Measurements from ENCODE around the gene DPAGT1. TPM values are rescaled to one million over a fixed set of nuclear protein-coding genes. Genes with fewer than 3 reads are reported as not detected.

Gene DPAGT1
- total RNA-seq, 1 donor from 2014 or later: 38.4 TPM

DNA sequence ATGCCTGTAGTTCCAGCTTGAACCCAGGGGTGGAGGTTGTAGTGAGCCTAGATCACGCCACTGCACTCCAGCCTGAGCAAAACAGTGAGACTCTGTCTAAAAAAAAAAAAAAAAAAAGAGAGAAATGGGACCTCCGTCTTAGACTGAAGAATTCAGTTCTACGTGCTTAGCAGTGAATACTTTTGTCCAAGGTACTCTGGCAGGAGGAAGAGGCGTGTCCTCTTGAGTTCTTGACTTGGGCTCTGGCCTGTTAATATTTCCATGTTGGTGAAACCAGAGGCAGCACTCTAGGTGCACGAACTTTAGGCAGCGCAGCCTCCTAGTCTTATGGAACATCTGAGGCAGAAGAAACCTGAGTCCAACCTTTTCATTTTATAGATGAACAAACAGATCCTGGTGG is 14.5 kb downstream of the DPAGT1 start:
- intact Hi-C loops (cut with DNase I): no loop called here
- no peak for DNase-seq
- Histone ChIP-seq H3K27ac (no peak overlapping the region), H3K27me3 (no peaks in the 10 kb centered on the region), H3K9me3 (no peaks in the 10 kb centered on the region), H3K4me3 (no peak overlapping the region), H3K4me1 (peaks cover 14% of the 10 kb centered on the region), H3K36me3 (peaks cover 12% of the 10 kb centered on the region)
- ATAC-seq: no peak
- TF ChIP-seq, protein P1, sequence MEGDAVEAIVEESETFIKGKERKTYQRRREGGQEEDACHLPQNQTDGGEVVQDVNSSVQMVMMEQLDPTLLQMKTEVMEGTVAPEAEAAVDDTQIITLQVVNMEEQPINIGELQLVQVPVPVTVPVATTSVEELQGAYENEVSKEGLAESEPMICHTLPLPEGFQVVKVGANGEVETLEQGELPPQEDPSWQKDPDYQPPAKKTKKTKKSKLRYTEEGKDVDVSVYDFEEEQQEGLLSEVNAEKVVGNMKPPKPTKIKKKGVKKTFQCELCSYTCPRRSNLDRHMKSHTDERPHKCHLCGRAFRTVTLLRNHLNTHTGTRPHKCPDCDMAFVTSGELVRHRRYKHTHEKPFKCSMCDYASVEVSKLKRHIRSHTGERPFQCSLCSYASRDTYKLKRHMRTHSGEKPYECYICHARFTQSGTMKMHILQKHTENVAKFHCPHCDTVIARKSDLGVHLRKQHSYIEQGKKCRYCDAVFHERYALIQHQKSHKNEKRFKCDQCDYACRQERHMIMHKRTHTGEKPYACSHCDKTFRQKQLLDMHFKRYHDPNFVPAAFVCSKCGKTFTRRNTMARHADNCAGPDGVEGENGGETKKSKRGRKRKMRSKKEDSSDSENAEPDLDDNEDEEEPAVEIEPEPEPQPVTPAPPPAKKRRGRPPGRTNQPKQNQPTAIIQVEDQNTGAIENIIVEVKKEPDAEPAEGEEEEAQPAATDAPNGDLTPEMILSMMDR (IDR thresholded peaks at IDR 0.05): no peak

DNA sequence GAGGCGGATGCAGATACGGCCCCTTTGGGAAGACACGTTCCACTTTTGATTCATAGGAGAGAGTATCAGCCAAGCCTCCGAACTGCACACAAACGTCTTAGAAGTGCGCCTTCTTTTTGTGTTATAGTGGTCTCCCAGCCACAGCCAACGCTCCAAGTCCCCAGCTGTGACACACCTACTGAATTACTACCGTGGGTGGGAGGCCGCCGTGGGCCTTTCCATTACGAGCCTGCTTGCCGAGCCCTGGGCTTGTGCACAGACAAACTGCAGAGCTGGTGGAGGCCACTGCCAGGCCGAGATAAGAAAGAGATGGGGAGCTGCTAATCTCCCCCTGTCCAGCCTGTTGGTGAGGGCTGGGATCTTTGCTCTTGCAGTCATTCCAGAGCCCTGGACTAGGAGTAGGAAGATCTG is 16.2 kb downstream of the DPAGT1 start:
- DNase-seq: no peak
- ATAC-seq: no peak
- Histone ChIP-seq H3K4me3 (peak overlapping the region; percentile 91), H3K27me3 (no peaks in the 10 kb centered on the region), H3K27ac (peak overlapping the region; percentile 92), H3K9me3 (no peaks in the 10 kb centered on the region), H3K36me3 (peaks cover 27% of the 10 kb centered on the region), H3K4me1 (peaks cover 14% of the 10 kb centered on the region)
- TF ChIP-seq, protein P1 (IDR thresholded peaks at IDR 0.05): no peak
- intact Hi-C loops (cut with DNase I): no loop called here

DNA sequence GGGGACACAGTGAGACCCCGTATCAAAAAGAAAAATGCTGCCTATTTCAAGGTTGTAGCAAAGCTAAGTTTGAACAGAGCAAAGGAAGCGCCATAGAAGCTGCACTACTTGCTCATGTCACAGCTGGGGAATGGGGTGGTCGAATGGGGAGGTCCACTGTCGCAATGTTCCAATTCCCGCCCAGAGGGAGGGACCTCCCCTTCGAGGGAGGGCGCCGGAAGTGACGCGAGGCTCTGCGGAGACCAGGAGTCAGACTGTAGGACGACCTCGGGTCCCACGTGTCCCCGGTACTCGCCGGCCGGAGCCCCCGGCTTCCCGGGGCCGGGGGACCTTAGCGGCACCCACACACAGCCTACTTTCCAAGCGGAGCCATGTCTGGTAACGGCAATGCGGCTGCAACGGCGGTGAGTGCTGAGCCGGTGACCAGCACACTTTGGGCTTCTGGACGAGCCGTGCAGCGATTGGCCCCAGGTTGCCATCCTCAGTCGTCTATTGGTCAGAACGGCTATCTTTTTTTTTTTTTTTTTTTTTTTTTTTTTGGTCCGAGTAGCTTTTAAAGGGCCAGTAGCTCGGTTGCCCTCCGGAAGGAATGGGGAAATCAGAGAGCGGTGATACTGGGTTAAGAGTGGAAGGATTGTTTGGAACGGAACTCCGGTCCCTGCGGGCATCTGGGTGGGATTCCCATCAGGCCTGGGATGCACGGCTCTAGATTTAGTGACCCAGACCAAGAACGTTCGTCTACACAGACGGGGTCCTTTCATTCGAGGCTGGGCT is 16.8 kb downstream of the DPAGT1 start, which contains the start of gene HMBS:
Gene HMBS, plus strand, starts transcription at position 219 of the 774 bp plus-strand sequence. Its CDS starts 153 bp downstream, at position 372.
- intact Hi-C loops (cut with DNase I): no loop called here
- H3K27me3 ChIP-seq: no peaks in the 10 kb centered on the region
- DNase-seq: peak; percentile 97
- no peaks in the 10 kb centered on the region for H3K9me3 ChIP-seq
- H3K4me1 ChIP-seq: peaks cover 14% of the 10 kb centered on the region
- peak within 1 kb of the TSS; percentile 92 for H3K27ac ChIP-seq
- peak within 1 kb of the TSS; percentile 91 for H3K4me3 ChIP-seq
- peak; percentile 98 for ATAC-seq
- TF ChIP-seq, protein P1 (IDR thresholded peaks at IDR 0.05): no peak
- H3K36me3 ChIP-seq: peaks cover 33% of the 10 kb centered on the region

DNA sequence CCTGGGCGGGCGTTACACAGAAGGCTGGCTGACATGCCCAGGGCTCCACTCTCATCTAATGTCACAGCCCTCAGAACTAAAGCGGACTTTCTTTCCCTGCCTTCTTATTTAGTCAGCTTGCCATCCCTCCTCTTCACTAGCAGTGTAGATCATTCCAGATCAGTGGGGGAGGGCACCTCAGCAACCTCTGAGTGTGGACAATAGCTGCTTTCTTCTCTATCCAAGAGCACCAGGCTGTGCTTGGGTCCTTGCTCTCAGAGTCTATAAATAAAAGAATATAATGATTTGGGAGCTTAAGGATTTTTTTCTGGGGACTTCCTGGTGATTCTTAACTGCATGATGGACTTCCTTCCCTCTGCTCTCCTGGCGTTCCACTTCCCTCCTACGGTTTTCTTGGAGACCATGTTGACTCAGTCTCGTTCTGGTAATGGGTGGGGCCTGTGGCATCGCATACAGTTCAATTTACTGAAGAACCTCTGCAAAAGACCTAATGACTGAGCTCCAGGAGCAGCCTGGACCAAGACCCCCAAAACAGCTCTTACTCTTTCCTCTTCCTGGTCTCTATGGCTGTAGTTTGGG is 19.9 kb downstream of the DPAGT1 start:
- ATAC-seq (no peak), DNase-seq (no peak)
- Histone ChIP-seq H3K27ac (no peak overlapping the region), H3K9me3 (no peaks in the 10 kb centered on the region), H3K36me3 (peaks cover 64% of the 10 kb centered on the region), H3K27me3 (no peaks in the 10 kb centered on the region), H3K4me3 (no peak overlapping the region), H3K4me1 (peaks cover 14% of the 10 kb centered on the region)
- intact Hi-C loops (cut with DNase I): no loop called here
- TF ChIP-seq, protein P1 (IDR thresholded peaks at IDR 0.05): no peak

DNA sequence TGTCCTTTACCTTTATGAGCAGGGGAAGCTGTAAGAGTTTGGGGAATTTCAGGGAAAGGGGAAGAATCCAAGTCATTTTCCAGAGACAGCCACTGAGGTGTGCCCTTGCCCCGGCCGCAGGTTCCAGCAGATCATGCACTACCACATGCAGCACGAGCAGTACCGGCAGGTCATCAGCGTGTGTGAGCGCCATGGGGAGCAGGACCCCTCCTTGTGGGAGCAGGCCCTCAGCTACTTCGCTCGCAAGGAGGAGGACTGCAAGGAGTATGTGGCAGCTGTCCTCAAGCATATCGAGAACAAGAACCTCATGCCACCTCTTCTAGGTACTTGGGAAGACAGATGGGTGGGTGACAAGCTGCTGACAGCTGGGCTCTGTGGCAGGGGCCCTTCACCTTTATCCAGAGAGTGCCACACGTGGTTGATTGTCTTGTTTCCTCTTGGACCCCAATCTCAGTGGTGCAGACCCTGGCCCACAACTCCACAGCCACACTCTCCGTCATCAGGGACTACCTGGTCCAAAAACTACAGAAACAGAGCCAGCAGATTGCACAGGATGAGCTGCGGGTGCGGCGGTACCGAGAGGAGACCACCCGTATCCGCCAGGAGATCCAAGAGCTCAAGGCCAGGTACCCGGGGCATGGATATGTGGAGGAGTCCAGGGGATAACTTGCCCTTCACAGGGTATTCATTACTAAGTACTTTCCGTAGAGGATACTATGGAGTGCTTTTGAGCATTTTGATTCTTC is 22.8 kb downstream of the DPAGT1 start:
- no peak for ATAC-seq
- Histone ChIP-seq H3K4me1 (no peaks in the 10 kb centered on the region), H3K27me3 (no peaks in the 10 kb centered on the region), H3K36me3 (peaks cover 91% of the 10 kb centered on the region), H3K4me3 (no peak overlapping the region), H3K27ac (no peak overlapping the region), H3K9me3 (no peaks in the 10 kb centered on the region)
- TF ChIP-seq, protein P1 (IDR thresholded peaks at IDR 0.05): no peak
- intact Hi-C loops (cut with DNase I): no loop called here
- DNase-seq: no peak

Data from upper lobe of right lung (tissue), 1 donor.